ENCODE data around the gene PPIF.
"Not testable (repeated sequence)": the region's sequence is repeated elsewhere in the genome, so short reads cannot be mapped to it uniquely, and the experiment has no call there.

Gene PPIF

DNA sequence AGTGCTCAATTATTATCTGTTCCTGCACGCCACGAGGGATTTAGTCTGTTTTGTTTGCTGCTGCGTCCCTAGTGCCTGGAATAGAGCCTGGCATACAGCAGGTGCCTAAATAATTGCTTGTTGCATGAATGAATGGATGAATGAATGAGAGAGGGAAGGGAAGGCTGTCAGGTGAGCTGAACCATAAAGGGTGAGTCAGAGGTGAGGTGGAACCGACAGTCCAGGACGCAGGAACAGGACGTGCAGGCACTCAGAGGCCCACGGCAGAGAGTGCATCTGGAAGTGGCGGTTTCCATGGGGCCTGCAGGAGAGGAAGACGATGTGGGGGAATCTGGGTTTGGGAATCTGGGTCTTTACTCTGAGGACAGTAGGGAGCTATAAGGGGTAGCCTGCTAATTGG is 17.7 kb upstream of the PPIF start:
- Histone ChIP-seq H3K4me1 (ENCODE audit: insufficient read depth, low read length) (no peaks in the 10 kb centered on the region), H3K9me3 (ENCODE audit: low read length) (no peaks in the 10 kb centered on the region), H3K4me3 (ENCODE audit: low read length) (no peak overlapping the region), H3K27me3 (ENCODE audit: insufficient read depth, low read length) (no peaks in the 10 kb centered on the region), H3K36me3 (ENCODE audit: insufficient read depth, low read length) (no peaks in the 10 kb centered on the region), H2AFZ (ENCODE audit: low read depth, low read length) (no peak overlapping the region)

GRCh38 chr10:79331226-79331625 is 16.0 kb upstream of the PPIF start:
- Histone ChIP-seq H3K4me3 (ENCODE audit: low read length) (no peak overlapping the region), H3K4me1 (ENCODE audit: insufficient read depth, low read length) (no peaks in the 10 kb centered on the region), H3K9me3 (ENCODE audit: low read length) (no peaks in the 10 kb centered on the region), H2AFZ (ENCODE audit: low read depth, low read length) (no peak overlapping the region), H3K27me3 (ENCODE audit: insufficient read depth, low read length) (no peaks in the 10 kb centered on the region), H3K36me3 (ENCODE audit: insufficient read depth, low read length) (no peaks in the 10 kb centered on the region)

DNA sequence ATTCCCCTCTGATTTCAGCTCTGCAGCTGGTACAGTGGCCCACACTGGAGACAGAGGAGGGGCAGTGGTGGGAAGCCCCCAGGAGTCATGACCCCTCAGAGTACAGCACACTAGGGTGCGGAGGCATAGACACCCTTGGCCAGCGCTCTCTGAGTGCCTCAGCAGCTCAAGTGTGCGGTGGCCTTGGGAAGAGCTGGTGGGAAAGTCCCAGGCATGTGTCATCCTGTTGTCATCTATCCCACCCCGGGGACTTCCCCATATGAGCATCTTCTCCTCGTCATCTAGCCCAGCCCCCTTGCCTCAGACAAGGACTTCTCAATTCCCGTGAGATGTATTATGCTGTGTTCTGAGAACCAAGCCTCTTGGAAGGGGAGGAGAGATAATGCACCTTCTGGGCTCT is 15.6 kb upstream of the PPIF start:
- no peak overlapping the region for H3K4me3 ChIP-seq (ENCODE audit: low read length)
- H3K4me1 ChIP-seq (ENCODE audit: insufficient read depth, low read length) = no peaks in the 10 kb centered on the region
- no peaks in the 10 kb centered on the region for H3K9me3 ChIP-seq (ENCODE audit: low read length)
- H3K36me3 ChIP-seq (ENCODE audit: insufficient read depth, low read length) = no peaks in the 10 kb centered on the region
- H3K27me3 ChIP-seq (ENCODE audit: insufficient read depth, low read length) = no peaks in the 10 kb centered on the region
- no peak overlapping the region for H2AFZ ChIP-seq (ENCODE audit: low read depth, low read length)

GRCh38 chr10:79332610-79333315 is 14.5 kb upstream of the PPIF start:
- H3K4me1 ChIP-seq (ENCODE audit: insufficient read depth, low read length); H3K9me3 ChIP-seq (ENCODE audit: low read length); H3K36me3 ChIP-seq (ENCODE audit: insufficient read depth, low read length); H3K4me3 ChIP-seq (ENCODE audit: low read length); H3K27me3 ChIP-seq (ENCODE audit: insufficient read depth, low read length); H2AFZ ChIP-seq (ENCODE audit: low read depth, low read length): not testable (repeated sequence)

DNA sequence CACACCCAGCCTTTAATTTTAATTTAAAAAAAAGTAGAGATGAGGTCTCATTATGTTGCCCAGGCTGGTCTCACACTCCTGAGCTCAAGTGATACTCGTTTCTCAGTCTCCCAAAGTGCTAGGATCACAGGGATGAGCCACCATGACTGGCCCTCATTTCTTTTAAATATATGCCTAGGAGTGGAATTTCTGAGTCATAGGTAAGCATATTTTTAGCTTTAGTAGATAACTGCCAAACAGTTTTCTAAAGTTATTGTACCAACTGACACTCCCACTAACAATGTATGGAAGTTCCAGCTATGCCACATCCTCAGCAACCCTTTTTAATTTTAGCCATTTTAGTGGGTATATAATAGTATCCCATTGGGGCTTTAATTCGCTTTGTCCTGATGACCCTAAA is 13.8 kb upstream of the PPIF start:
- Histone ChIP-seq H2AFZ (ENCODE audit: low read depth, low read length) (no peak overlapping the region), H3K27me3 (ENCODE audit: insufficient read depth, low read length) (no peaks in the 10 kb centered on the region), H3K36me3 (ENCODE audit: insufficient read depth, low read length) (no peaks in the 10 kb centered on the region), H3K9me3 (ENCODE audit: low read length) (no peaks in the 10 kb centered on the region), H3K4me3 (ENCODE audit: low read length) (no peak overlapping the region), H3K4me1 (ENCODE audit: insufficient read depth, low read length) (no peaks in the 10 kb centered on the region)

DNA sequence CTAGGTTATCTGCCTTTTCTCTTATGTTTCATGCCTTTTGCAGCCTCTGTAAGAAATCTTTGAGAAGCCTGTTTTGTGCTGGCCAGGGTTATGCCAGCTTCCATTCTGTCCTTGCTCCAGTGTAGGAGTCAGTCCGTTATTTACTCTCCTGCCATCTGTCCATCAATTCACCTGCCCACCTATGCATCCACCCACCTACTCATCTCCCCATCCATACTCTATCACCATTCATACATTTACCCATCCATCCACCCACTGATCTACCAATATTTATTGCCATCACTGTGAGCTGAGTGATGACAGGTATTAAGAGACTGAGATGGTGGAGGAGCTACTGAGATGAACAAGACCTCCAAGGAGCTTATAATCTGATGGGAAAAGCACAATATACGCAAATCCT is 12.7 kb upstream of the PPIF start:
- Histone ChIP-seq H3K36me3 (ENCODE audit: insufficient read depth, low read length) (no peaks in the 10 kb centered on the region), H3K4me1 (ENCODE audit: insufficient read depth, low read length) (no peaks in the 10 kb centered on the region), H2AFZ (ENCODE audit: low read depth, low read length) (no peak overlapping the region), H3K27me3 (ENCODE audit: insufficient read depth, low read length) (no peaks in the 10 kb centered on the region), H3K4me3 (ENCODE audit: low read length) (no peak overlapping the region), H3K9me3 (ENCODE audit: low read length) (no peaks in the 10 kb centered on the region)

GRCh38 chr10:79335094-79335469 is 12.2 kb upstream of the PPIF start:
- H3K4me3 ChIP-seq (ENCODE audit: low read length) = no peak overlapping the region
- H2AFZ ChIP-seq (ENCODE audit: low read depth, low read length) = no peak overlapping the region
- H3K9me3 ChIP-seq (ENCODE audit: low read length) = no peaks in the 10 kb centered on the region
- no peaks in the 10 kb centered on the region for H3K4me1 ChIP-seq (ENCODE audit: insufficient read depth, low read length)
- H3K36me3 ChIP-seq (ENCODE audit: insufficient read depth, low read length) = no peaks in the 10 kb centered on the region
- H3K27me3 ChIP-seq (ENCODE audit: insufficient read depth, low read length) = no peaks in the 10 kb centered on the region

GRCh38 chr10:79335470-79336235 is 11.6 kb upstream of the PPIF start:
- H2AFZ ChIP-seq (ENCODE audit: low read depth, low read length) = no peak overlapping the region
- no peaks in the 10 kb centered on the region for H3K9me3 ChIP-seq (ENCODE audit: low read length)
- no peaks in the 10 kb centered on the region for H3K27me3 ChIP-seq (ENCODE audit: insufficient read depth, low read length)
- no peaks in the 10 kb centered on the region for H3K36me3 ChIP-seq (ENCODE audit: insufficient read depth, low read length)
- H3K4me1 ChIP-seq (ENCODE audit: insufficient read depth, low read length) = no peaks in the 10 kb centered on the region
- H3K4me3 ChIP-seq (ENCODE audit: low read length) = no peak overlapping the region

DNA sequence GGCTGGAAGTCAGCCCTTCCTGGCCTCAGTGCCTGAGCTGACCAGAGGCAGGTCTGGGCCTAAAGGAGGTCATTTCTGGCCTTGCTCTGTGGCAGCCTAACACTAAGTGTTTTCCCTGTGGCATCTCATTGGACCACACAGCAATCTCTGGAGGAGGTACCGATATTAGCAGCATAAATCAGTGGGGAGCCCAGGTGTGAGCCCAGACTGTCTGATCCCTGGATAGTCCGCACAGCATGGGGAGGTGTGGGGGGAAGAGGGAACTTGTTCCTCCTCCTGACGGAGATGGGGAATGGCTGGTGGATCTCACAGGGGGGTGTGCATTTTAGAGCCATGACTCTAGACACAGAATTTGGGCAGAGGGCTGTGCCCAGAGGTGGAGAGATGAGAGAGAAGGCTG is 11.0 kb upstream of the PPIF start:
- Histone ChIP-seq H3K9me3 (ENCODE audit: low read length) (no peaks in the 10 kb centered on the region), H3K27me3 (ENCODE audit: insufficient read depth, low read length) (no peaks in the 10 kb centered on the region), H2AFZ (ENCODE audit: low read depth, low read length) (no peak overlapping the region), H3K4me3 (ENCODE audit: low read length) (no peak overlapping the region), H3K36me3 (ENCODE audit: insufficient read depth, low read length) (no peaks in the 10 kb centered on the region), H3K4me1 (ENCODE audit: insufficient read depth, low read length) (no peaks in the 10 kb centered on the region)

GRCh38 chr10:79336739-79337138 is 10.5 kb upstream of the PPIF start:
- H2AFZ ChIP-seq (ENCODE audit: low read depth, low read length) = no peak overlapping the region

GRCh38 chr10:79337783-79338469 is 9.3 kb upstream of the PPIF start:
- not testable (repeated sequence) for H2AFZ ChIP-seq (ENCODE audit: low read depth, low read length); H3K36me3 ChIP-seq (ENCODE audit: insufficient read depth, low read length); H3K27me3 ChIP-seq (ENCODE audit: insufficient read depth, low read length); H3K4me3 ChIP-seq (ENCODE audit: low read length); H3K4me1 ChIP-seq (ENCODE audit: insufficient read depth, low read length); H3K9me3 ChIP-seq (ENCODE audit: low read length)

More at GRCh38 chr10:79336739-79337138, 10.5 kb upstream of the PPIF start:
- no peaks in the 10 kb centered on the region for H3K36me3 ChIP-seq (ENCODE audit: insufficient read depth, low read length)
- H3K9me3 ChIP-seq (ENCODE audit: low read length) = no peaks in the 10 kb centered on the region
- no peaks in the 10 kb centered on the region for H3K4me1 ChIP-seq (ENCODE audit: insufficient read depth, low read length)
- H3K4me3 ChIP-seq (ENCODE audit: low read length) = no peak overlapping the region
- H3K27me3 ChIP-seq (ENCODE audit: insufficient read depth, low read length) = no peaks in the 10 kb centered on the region

DNA sequence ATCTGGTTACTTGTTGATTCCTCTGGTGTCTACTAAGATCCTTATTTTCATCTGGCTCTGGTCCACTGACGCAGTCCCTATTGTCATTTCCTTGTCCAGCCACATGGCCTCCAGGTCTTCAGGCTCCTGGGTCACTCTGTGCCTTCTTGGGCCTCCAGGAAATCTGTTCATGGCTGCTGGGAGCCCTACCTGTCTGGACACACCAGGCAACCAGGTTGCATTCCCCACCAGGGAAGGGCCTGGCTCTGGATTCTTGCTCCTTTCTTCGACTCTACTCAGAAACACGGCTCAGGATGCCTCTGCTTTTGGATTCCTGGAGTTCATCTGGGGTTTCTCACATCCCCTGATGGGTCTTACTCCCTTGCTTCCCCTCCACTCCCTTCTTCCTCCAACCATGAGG is 8.0 kb upstream of the PPIF start:
- H3K4me1 ChIP-seq (ENCODE audit: insufficient read depth, low read length) = no peaks in the 10 kb centered on the region
- H3K27me3 ChIP-seq (ENCODE audit: insufficient read depth, low read length) = no peaks in the 10 kb centered on the region
- H3K4me3 ChIP-seq (ENCODE audit: low read length) = no peak overlapping the region
- H2AFZ ChIP-seq (ENCODE audit: low read depth, low read length) = no peak overlapping the region
- no peaks in the 10 kb centered on the region for H3K36me3 ChIP-seq (ENCODE audit: insufficient read depth, low read length)
- H3K9me3 ChIP-seq (ENCODE audit: low read length) = no peaks in the 10 kb centered on the region

- Histone ChIP-seq H3K36me3 (ENCODE audit: insufficient read depth, low read length) (no peaks in the 10 kb centered on the region), H3K9me3 (ENCODE audit: low read length) (no peaks in the 10 kb centered on the region)
These were observed 6.5 kb upstream of the PPIF start for GRCh38 chr10:79340646-79341244.

More at GRCh38 chr10:79340646-79341244, 6.5 kb upstream of the PPIF start:
- Histone ChIP-seq H2AFZ (ENCODE audit: low read depth, low read length) (no peak overlapping the region), H3K4me1 (ENCODE audit: insufficient read depth, low read length) (no peaks in the 10 kb centered on the region), H3K4me3 (ENCODE audit: low read length) (no peak overlapping the region), H3K27me3 (ENCODE audit: insufficient read depth, low read length) (no peaks in the 10 kb centered on the region)
